Activated naive CD8-positive, alpha-beta T cell treated with anti-CD3 and anti-CD28 coated beads, Interleukin-2, amount 10 ng/mL, durations not matched to agents 7 days and 5 days (primary cell): ENCODE results near the gene GON7. TPM values are rescaled to one million over a fixed set of nuclear protein-coding genes. Genes with fewer than 3 reads are reported as not detected.
"Not testable (repeated sequence)": the region's sequence is repeated elsewhere in the genome, so short reads cannot be mapped to it uniquely, and the experiment has no call there.

Source experiments
- ATAC-seq: fragments of 150-1000 bp; cut with Tn5 transposase; one replicate; pipeline ENCODE4 v1.10.0; 2021; ENCODE audit warnings: low read depth, moderate library complexity
- POLR2A ChIA-PET: fragments of 350-600 bp; sonication (Branson Sonifier 250); formaldehyde crosslinking; loops from one replicate; lab custom pipeline; 2021; ENCODE audit warnings: antibody characterized with exemption; lab: Charles Lee
- DNase-seq: peaks from one replicate; pipeline ENCODE4 v3.0.0; 2021
- H3K27ac Mint-ChIP-seq: one replicate; pipeline ENCODE4 v1.8.0; 2022; ENCODE audit warnings: mild to moderate bottlenecking, mixed read lengths
- H3K27me3 Mint-ChIP-seq: one replicate; pipeline ENCODE4 v1.8.0; 2022; ENCODE audit warnings: mild to moderate bottlenecking, moderate library complexity, mixed read lengths
- H3K36me3 Mint-ChIP-seq: one replicate; pipeline ENCODE4 v1.8.0; 2021; ENCODE audit warnings: mild to moderate bottlenecking, mixed read lengths
- H3K4me1 Mint-ChIP-seq: one replicate; pipeline ENCODE4 v1.8.0; 2021; ENCODE audit warnings: mixed read lengths
- H3K4me3 Mint-ChIP-seq: one replicate; pipeline ENCODE4 v1.8.0; 2022; ENCODE audit warnings: mild to moderate bottlenecking, moderate library complexity, mixed read lengths
- H3K9me3 Mint-ChIP-seq: one replicate; pipeline ENCODE4 v1.8.0; 2021; ENCODE audit warnings: mixed read lengths
- total RNA-seq, 2 experiments: library from RNA; stranded (reverse); gene quantifications; one replicate each; pipeline ENCODE4 v1.2.3, GENCODE V29; 2021

The GON7 gene
- total RNA-seq, 2 experiments from 2014 or later = 17.3 to 17.7 TPM

- Mint-ChIP-seq H3K36me3 (no peaks in the 10 kb centered on the region), H3K4me1 (no peaks in the 10 kb centered on the region), H3K27ac (no peak overlapping the region), H3K4me3 (no peak overlapping the region), H3K9me3 (no peaks in the 10 kb centered on the region), H3K27me3 (peaks cover 2% of the 10 kb centered on the region)
- POLR2A ChIA-PET = interaction anchor here (1.0 kb wide), 1 partner anchor 46 kb away, joined by 3 read pairs; no protein-coding TSS in a partner anchor
- ATAC-seq (no peak), DNase-seq (no peak)
These were observed 45.4 kb downstream of the GON7 start for GRCh38 chr14:93161411-93161940.

GRCh38 chr14:93160353-93160801, 46.5 kb downstream of the GON7 start:
- Mint-ChIP-seq H3K9me3 (no peaks in the 10 kb centered on the region), H3K27me3 (peaks cover 2% of the 10 kb centered on the region), H3K4me1 (no peaks in the 10 kb centered on the region), H3K36me3 (no peaks in the 10 kb centered on the region), H3K4me3 (no peak overlapping the region), H3K27ac (no peak overlapping the region)
- no peak for DNase-seq
- peak; percentile 42 for ATAC-seq
- POLR2A ChIA-PET = interaction anchor here (1.0 kb wide), 1 partner anchor 45 kb away, joined by 3 read pairs; no protein-coding TSS in a partner anchor

- H3K27ac Mint-ChIP-seq, DNase-seq, H3K36me3 Mint-ChIP-seq, H3K9me3 Mint-ChIP-seq, H3K27me3 Mint-ChIP-seq, H3K4me1 Mint-ChIP-seq, H3K4me3 Mint-ChIP-seq, POLR2A ChIA-PET: not testable (repeated sequence)
- ATAC-seq = peak; percentile 50
These were observed 47.1 kb downstream of the GON7 start for GRCh38 chr14:93159625-93160352.

- H3K27me3 Mint-ChIP-seq, H3K36me3 Mint-ChIP-seq, POLR2A ChIA-PET, H3K4me3 Mint-ChIP-seq, H3K27ac Mint-ChIP-seq, H3K4me1 Mint-ChIP-seq, DNase-seq, H3K9me3 Mint-ChIP-seq: not testable (repeated sequence)
- ATAC-seq = peak; percentile 51
These were observed 48.5 kb downstream of the GON7 start for GRCh38 chr14:93158349-93158748.

- ATAC-seq (no peak), DNase-seq (no peak)
- H3K27me3 Mint-ChIP-seq = peaks cover 2% of the 10 kb centered on the region
- H3K4me3 Mint-ChIP-seq = no peak overlapping the region
- H3K27ac Mint-ChIP-seq = no peak overlapping the region
- no peaks in the 10 kb centered on the region for H3K36me3 Mint-ChIP-seq
- POLR2A ChIA-PET = interaction anchor here (0.7 kb wide), 1 partner anchor 17 kb away, joined by 3 read pairs; no protein-coding TSS in a partner anchor
- no peaks in the 10 kb centered on the region for H3K9me3 Mint-ChIP-seq
- no peaks in the 10 kb centered on the region for H3K4me1 Mint-ChIP-seq
These were observed 50.0 kb downstream of the GON7 start for GRCh38 chr14:93156693-93157369.

- Mint-ChIP-seq H3K27ac (no peak overlapping the region), H3K4me1 (no peaks in the 10 kb centered on the region), H3K36me3 (no peaks in the 10 kb centered on the region), H3K4me3 (no peak overlapping the region), H3K27me3 (peaks cover 2% of the 10 kb centered on the region), H3K9me3 (no peaks in the 10 kb centered on the region)
- ATAC-seq = no peak
- POLR2A ChIA-PET = no interaction called here
- DNase-seq = no peak
These were observed 51.2 kb downstream of the GON7 start for GRCh38 chr14:93155667-93156066.

GRCh38 chr14:93153121-93153520, 53.7 kb downstream of the GON7 start:
- peaks cover 4% of the 10 kb centered on the region for H3K4me1 Mint-ChIP-seq
- POLR2A ChIA-PET = no interaction called here

More at GRCh38 chr14:93153121-93153520, 53.7 kb downstream of the GON7 start:
- Mint-ChIP-seq H3K9me3 (no peaks in the 10 kb centered on the region), H3K36me3 (no peaks in the 10 kb centered on the region), H3K4me3 (no peak overlapping the region), H3K27ac (no peak overlapping the region), H3K27me3 (peaks cover 6% of the 10 kb centered on the region)
- DNase-seq = no peak
- ATAC-seq = no peak

Other genes starting within 250 kb of the GON7 start
- gene ITPK1, start 91.1 kb downstream of the GON7 start, total RNA-seq = 10 to 100 TPM; 89.5 to 94.1 TPM
- gene MOAP1, start 22.2 kb downstream of the GON7 start, total RNA-seq = 10 to 100 TPM; 31.6 TPM
- gene LYSET, start 21.7 kb downstream of the GON7 start, total RNA-seq = 10 to 100 TPM; 11.9 to 12.7 TPM
- 10 to 100 TPM; 36.7 to 38.5 TPM for gene UBR7, start 191 bp upstream of the GON7 start, total RNA-seq
- 10 to 100 TPM; 22.3 to 24.8 TPM for gene BTBD7, start 126.0 kb upstream of the GON7 start, total RNA-seq
- gene COX8C, start 140.1 kb upstream of the GON7 start, total RNA-seq = not detected
- gene UNC79, start 223.9 kb upstream of the GON7 start, total RNA-seq = not detected